22Rv1 (cell line): ENCODE measurements around the gene RRP15.

Source experiments
- ZFX ChIP-seq: fragments of 450-650 bp; IDR thresholded peaks from 2 replicates; pipeline ENCODE4 v1.6.1; 2017; ENCODE audit warnings: antibody characterized with exemption, borderline replicate concordance
- TF ChIP-seq, protein P1 (sequence below): fragments of 450-650 bp; IDR thresholded peaks from 2 replicates; pipeline ENCODE4 v1.5.1; 2017; ENCODE audit warnings: mild to moderate bottlenecking

DNA sequence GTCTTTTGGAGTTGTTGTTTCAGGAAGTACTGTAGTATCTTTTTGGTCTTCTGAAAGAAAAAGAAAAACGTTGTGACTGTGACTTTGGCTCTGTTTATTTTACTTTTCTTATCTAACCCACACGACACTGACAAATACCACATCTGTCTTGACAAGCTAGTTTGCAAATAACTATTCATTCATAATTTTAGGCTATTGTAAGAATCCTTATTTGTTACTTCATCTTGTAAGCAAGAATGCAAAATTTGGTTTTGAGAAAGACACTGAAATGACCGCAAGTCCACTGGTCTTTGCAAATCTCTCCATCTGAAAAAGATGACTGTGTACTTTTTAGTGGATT is 72.8 kb downstream of the RRP15 start:
- TF ChIP-seq, protein P1, sequence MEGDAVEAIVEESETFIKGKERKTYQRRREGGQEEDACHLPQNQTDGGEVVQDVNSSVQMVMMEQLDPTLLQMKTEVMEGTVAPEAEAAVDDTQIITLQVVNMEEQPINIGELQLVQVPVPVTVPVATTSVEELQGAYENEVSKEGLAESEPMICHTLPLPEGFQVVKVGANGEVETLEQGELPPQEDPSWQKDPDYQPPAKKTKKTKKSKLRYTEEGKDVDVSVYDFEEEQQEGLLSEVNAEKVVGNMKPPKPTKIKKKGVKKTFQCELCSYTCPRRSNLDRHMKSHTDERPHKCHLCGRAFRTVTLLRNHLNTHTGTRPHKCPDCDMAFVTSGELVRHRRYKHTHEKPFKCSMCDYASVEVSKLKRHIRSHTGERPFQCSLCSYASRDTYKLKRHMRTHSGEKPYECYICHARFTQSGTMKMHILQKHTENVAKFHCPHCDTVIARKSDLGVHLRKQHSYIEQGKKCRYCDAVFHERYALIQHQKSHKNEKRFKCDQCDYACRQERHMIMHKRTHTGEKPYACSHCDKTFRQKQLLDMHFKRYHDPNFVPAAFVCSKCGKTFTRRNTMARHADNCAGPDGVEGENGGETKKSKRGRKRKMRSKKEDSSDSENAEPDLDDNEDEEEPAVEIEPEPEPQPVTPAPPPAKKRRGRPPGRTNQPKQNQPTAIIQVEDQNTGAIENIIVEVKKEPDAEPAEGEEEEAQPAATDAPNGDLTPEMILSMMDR = no peak
- TF ChIP-seq ZFX = no peak
